GM10248 (cell line): ENCODE data around the gene RABEP2.
"Not testable (repeated sequence)": the region's sequence is repeated elsewhere in the genome, so short reads cannot be mapped to it uniquely, and the experiment has no call there.

Source experiments
- CTCF ChIA-PET: fragments of 300-600 bp; sonication (Branson Sonifier 250); formaldehyde crosslinking; extraction: SDS; loops from one replicate; lab custom pipeline; 2021; ENCODE audit warnings: antibody characterized with exemption; lab: Yijun Ruan, JAX
- POLR2A ChIA-PET: fragments of 350-650 bp; sonication (Branson Sonifier 250); formaldehyde crosslinking; extraction: SDS; loops from one replicate; lab custom pipeline; 2020; ENCODE audit warnings: antibody characterized with exemption; lab: Yijun Ruan, JAX
- DNase-seq: peaks from one replicate; pipeline ENCODE4 v3.0.0; 2012; ENCODE audit errors: extremely low spot score
- CTCF ChIP-seq: IDR thresholded peaks from 2 replicates; pipeline ENCODE4 v1.5.1; 2012; ENCODE audit warnings: mild to moderate bottlenecking, low read depth; ENCODE audit errors: extremely low read depth, missing control alignments, control extremely low read depth

Gene RABEP2

GRCh38 chr16:28897826-28898225, 27.2 kb downstream of the RABEP2 start:
- ChIA-PET CTCF (interaction anchor here (1.1 kb wide), 1 partner anchor 10 kb away, joined by 3 read pairs; no protein-coding TSS in a partner anchor), POLR2A (no interaction called here)
- no peak for DNase-seq
- TF ChIP-seq CTCF: no peak

GRCh38 chr16:28895609-28896008, 29.4 kb downstream of the RABEP2 start:
- CTCF ChIA-PET: interaction anchor here (0.8 kb wide), 1 partner anchor 20 kb away, joined by 3 read pairs; no protein-coding TSS in a partner anchor
- DNase-seq: no peak
- POLR2A ChIA-PET: no interaction called here
- no peak for TF ChIP-seq CTCF

GRCh38 chr16:28893291-28893690, 31.7 kb downstream of the RABEP2 start:
- no peak for TF ChIP-seq CTCF
- ChIA-PET POLR2A (interaction anchor here (0.7 kb wide), 1 partner anchor 13 kb away, joined by 13 read pairs; no protein-coding TSS in a partner anchor), CTCF (no interaction called here)
- DNase-seq: no peak

- ChIA-PET CTCF (no interaction called here), POLR2A (no interaction called here)
These were observed 32.8 kb downstream of the RABEP2 start for GRCh38 chr16:28891964-28892890.

GRCh38 chr16:28890355-28890754, 34.7 kb downstream of the RABEP2 start:
- DNase-seq, POLR2A ChIA-PET: not testable (repeated sequence)
- CTCF ChIA-PET: interaction anchor here (1.0 to 1.3 kb wide), 3 partner anchors 10 to 55 kb away, joined by 3 to 6 read pairs (median 3); no protein-coding TSS in a partner anchor

More at GRCh38 chr16:28891964-28892890, 32.8 kb downstream of the RABEP2 start:
- no peak for TF ChIP-seq CTCF
- DNase-seq: no peak

GRCh38 chr16:28886945-28887344, 38.1 kb downstream of the RABEP2 start:
- TF ChIP-seq CTCF: no peak
- DNase-seq: no peak
- CTCF ChIA-PET: interaction anchor here (1.5 to 1.6 kb wide), 2 partner anchors 12 to 58 kb away, joined by 4 to 9 read pairs; no protein-coding TSS in a partner anchor
- POLR2A ChIA-PET: no interaction called here

GRCh38 chr16:28884045-28884444, 41.0 kb downstream of the RABEP2 start:
- ChIA-PET CTCF (interaction anchor here (1.0 to 1.3 kb wide), 2 partner anchors 12 to 61 kb away, joined by 3 to 4 read pairs; no protein-coding TSS in a partner anchor), POLR2A (no interaction called here)
- DNase-seq: no peak
- no peak for TF ChIP-seq CTCF
